GM18502 (cell line): ENCODE measurements around the gene HERPUD2.
A peak's percentile ranks its signal among the peaks of the same experiment; 100 is the strongest.

Source experiments
- ATAC-seq: cut with Tn5 transposase; IDR thresholded peaks from one replicate; pipeline ENCODE4 v1.9.1; 2021; ENCODE audit warnings: mild to moderate bottlenecking; ENCODE audit not compliant: unreplicated experiment, poor library complexity

The HERPUD2 gene, protein sequence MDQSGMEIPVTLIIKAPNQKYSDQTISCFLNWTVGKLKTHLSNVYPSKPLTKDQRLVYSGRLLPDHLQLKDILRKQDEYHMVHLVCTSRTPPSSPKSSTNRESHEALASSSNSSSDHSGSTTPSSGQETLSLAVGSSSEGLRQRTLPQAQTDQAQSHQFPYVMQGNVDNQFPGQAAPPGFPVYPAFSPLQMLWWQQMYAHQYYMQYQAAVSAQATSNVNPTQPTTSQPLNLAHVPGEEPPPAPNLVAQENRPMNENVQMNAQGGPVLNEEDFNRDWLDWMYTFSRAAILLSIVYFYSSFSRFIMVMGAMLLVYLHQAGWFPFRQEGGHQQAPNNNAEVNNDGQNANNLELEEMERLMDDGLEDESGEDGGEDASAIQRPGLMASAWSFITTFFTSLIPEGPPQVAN

GRCh38 chr7:35694784-35695472, at the start of gene HERPUD2:
Gene HERPUD2, minus strand, starts transcription at chr7:35695135. Its CDS starts 805 bp downstream, at chr7:35694330.
- ATAC-seq: peak; percentile 87

DNA sequence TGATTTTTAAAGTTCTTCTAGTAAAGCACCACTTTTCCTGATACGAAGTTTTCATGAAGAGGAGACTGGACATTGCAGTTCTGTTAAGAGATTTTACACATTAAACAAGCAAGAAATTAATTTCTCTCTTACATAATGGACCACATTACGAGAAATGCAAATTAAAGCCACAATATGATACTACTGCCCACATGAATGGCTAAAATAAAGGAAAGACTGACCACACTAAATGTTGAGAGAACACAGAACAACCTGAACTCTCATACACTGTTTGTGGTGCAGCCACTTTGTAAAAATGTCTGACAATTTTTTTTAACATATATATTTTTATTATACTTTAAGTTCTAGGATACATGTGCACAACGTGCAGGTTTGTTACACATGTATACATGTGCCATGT, 44.0 kb upstream of the HERPUD2 start:
- no peak for ATAC-seq

DNA sequence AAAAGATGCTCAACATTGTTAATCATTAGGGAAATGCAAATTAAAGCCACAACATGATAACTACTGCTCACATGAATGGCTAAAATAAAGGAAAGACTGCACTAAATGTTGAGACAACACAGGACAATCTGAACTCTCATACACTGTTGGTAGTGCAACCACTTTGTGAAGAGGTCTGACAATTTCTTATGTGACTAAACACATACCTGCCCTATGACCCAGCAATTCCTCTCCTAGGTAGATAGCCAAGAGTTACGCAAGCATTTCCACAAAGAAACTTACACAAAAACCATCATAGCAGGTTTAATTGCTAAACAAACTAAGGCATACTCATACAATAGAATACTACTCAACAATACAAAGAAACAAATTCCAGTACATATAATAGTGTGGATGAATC, 41.8 kb upstream of the HERPUD2 start:
- ATAC-seq: no peak

- no peak for ATAC-seq
Observed at GRCh38 chr7:35735396-35735795, 40.5 kb upstream of the HERPUD2 start.

DNA sequence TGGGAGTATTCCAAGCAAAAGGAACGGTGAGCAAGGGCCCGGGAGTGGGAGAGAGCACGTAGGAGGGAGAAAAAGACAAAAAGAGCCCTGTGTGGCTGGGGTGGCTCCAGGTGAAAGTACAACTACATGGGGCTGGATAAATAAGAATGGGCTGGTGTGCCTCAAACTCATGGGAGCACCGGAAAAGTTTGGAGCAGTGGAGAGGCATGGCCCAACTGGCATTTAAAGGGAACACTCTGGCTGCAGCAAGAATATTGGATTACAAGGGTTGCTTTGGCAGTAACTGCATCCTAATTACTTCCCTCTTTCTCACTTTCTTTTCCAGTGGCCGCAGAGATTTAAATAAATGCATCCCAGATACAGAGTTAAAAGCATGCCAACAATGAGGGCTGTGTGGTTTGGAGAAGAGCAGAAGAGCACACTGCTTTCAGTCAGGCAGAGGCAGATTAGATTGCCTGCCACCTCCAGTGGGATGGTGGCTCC, 39.1 kb upstream of the HERPUD2 start:
- no peak for ATAC-seq

DNA sequence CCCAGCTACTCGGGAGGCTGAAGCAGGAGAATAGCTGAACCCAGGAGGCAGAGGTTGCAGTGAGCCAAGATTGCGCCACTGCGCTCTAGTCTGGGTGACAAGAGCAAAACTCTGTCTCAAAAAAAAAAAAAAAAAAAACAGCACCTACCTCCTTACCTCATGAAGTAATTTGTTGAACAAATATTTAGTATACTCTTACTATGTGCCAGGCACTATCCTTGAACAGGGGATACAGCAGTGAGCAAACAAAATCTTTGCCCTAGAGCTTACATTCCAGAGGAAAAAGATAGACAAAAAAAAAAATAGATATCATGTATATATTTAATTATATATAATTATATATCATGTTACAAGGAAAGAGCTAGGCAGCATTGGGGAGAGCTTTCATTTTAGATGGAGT, 36.4 kb upstream of the HERPUD2 start:
- no peak for ATAC-seq

GRCh38 chr7:35729061-35729783, 34.3 kb upstream of the HERPUD2 start:
- peak; percentile 58 for ATAC-seq

- no peak for ATAC-seq
Observed at GRCh38 chr7:35728412-35729060, 33.6 kb upstream of the HERPUD2 start.

GRCh38 chr7:35727571-35727970, 32.6 kb upstream of the HERPUD2 start:
- peak; percentile 17 for ATAC-seq

DNA sequence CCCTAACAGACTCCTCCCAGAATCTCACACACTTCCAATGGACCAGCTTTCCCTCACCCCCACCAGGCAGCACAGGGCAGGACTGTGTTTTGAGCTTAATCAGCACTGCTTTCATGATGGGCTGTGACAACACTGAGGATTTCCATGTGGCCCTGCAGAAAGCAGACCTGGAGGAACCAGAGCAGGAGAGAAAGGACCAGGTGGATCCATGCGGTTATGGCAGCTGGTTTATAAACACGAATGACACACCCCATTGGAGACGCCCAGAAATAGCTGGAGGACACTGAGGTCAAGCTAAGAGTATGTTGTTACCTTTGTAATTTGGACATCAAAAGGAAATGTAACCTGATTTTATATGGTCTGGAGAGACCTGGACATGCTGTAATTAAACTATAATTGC, 31.7 kb upstream of the HERPUD2 start:
- ATAC-seq: no peak

- ATAC-seq: peak; percentile 57
Observed at GRCh38 chr7:35725280-35725680, 30.3 kb upstream of the HERPUD2 start.

- no peak for ATAC-seq
Observed at GRCh38 chr7:35723011-35723410, 28.1 kb upstream of the HERPUD2 start.

DNA sequence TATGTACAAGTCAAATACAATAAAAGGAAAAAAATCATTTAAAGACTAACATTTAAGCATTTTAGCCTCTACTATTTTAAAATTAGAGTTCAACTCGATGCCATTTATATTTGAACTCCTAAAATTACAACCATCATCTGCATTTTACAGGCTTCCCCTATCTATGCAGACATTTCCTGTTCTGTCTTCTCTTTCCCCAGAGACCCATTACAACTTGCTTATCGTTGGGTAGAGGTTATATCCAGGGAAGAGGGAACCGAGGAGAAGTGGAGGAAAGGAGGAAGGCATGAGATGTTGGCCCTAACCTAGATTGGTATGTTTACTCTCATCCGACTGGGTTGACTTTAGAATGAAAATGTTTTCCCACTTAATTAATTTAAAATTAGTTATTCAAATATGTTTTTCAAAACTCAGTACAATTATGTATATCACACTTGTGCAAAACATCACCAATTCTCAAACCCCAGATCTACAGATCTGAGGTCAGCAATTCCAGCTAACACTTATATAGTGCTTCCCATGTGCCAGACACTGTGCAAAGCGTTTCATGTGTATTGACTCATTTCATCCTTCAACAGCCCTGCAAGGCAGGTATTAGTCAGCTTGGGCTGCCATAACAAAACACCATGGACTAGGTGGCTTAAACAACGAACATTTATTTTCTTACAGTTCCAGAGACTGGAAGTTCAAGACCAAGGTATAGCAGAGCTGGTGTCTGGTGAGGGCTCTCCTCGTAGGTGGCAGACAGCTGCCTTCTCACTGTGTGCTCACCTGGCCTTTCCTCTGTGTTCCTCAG, 27.3 kb upstream of the HERPUD2 start:
- peak; percentile 23 for ATAC-seq

DNA sequence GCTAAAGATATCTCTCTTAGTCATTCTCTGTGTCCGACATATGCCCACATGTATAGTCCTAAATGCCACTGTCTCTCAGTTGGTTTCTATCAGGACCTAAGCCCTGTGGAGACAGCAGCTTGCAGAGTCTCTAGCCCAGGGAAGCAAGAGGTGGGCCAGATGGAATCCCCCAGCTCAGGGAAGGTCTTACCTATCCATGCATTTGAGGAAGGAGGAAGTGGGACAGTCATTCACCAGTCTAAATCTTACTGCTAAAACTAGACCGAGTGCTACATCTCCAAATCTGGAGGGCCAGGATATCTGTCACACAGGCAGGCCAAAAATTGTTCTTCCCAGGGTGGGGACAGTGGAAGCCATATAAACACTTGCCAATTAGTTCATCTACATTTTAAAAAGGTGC, 26.4 kb upstream of the HERPUD2 start:
- ATAC-seq: no peak

- ATAC-seq: no peak
Observed at GRCh38 chr7:35720849-35721248, 25.9 kb upstream of the HERPUD2 start.

GRCh38 chr7:35720032-35720431, 25.1 kb upstream of the HERPUD2 start:
- no peak for ATAC-seq

- no peak for ATAC-seq
Observed at GRCh38 chr7:35718047-35718446, 23.1 kb upstream of the HERPUD2 start.

DNA sequence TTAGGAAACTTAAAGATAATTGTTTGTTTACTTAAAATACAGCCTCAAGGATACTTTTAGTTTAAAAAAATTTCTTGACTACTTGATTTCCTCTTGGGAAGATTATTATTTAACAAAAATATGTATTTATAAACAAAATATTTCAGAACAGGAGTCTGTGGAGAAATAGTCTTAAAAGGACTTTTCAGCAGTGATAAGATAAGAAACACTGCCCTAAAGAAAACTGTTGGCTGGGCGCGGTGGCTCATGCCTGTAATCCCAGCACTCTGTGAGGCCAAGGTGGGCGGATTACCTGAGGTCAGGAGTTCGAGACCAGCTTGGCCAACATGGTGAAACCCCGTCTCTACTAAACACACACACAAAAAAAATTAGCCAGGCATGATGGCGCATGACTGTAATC, 22.6 kb upstream of the HERPUD2 start:
- no peak for ATAC-seq

DNA sequence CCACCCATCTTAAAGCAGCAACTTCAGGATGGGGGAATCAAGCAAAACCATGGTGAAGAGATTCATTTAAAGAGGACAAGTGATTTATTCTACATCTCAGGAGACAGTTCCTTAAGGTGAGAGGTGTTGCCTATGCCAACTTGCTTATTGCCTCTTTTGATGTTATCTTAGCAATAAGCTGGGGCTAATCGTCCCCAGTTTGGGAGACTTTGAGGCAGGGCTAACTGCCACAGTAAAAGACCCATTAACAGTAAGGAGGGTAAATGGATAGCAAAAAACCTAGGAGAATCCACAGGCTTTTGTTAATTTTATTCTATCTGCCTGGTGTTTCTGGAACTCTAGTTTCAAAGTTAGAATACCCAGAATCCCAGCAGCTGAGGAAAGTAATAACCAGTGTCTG, 22.1 kb upstream of the HERPUD2 start:
- ATAC-seq: no peak
